GM12878 (cell line): ENCODE measurements around the gene BNC2. TPM values are rescaled to one million over a fixed set of nuclear protein-coding genes. Genes with fewer than 3 reads are reported as not detected.
A peak's percentile ranks its signal among the peaks of the same experiment; 100 is the strongest.

Experiments
- ATAC-seq: fragments of 200-7000 bp; cut with Tn5 transposase; 3 replicates; pipeline ENCODE4 v1.9.1; 2020; ENCODE audit warnings: mild to moderate bottlenecking, moderate library complexity
- BruUV-seq: library from RNA; stranded (reverse); fragments of 400-500 nt; replicated peaks from 2 replicates; lab custom pipeline; 2021; lab: Mats Ljungman, UMichigan
- CTCF ChIA-PET: fragments of 300-600 bp; sonication (Branson Sonifier 250); formaldehyde crosslinking; extraction: SDS; loops from one replicate; lab custom pipeline; 2021; ENCODE audit warnings: inconsistent platforms; lab: Yijun Ruan, JAX
- POLR2A ChIA-PET: fragments of 350-600 bp; formaldehyde crosslinking; extraction: SDS; loops from one replicate; lab custom pipeline; 2021; ENCODE audit warnings: inconsistent platforms; lab: Charles Lee
- RAD21 ChIA-PET: fragments of 300-600 bp; sonication (Branson Sonifier 250); formaldehyde crosslinking; loops from one replicate; lab custom pipeline; 2023; ENCODE audit warnings: antibody characterized with exemption; ENCODE audit not compliant: unreplicated experiment; lab: Charles Lee
- SMC1A ChIA-PET: fragments of 300-600 bp; sonication (Branson Sonifier 250); formaldehyde crosslinking; loops from one replicate; lab custom pipeline; 2023; ENCODE audit not compliant: unreplicated experiment, uncharacterized antibody; lab: Charles Lee
- DNase-seq: peaks from one replicate; pipeline ENCODE4 v3.0.0-alpha.2; 2011; ENCODE audit warnings: low read depth, low spot score
- FAIRE-seq: peaks from 3 replicates; lab custom pipeline; 2011; peaks lifted over from hg19 to GRCh38; lab: Jason Lieb, UNC
- H2AFZ ChIP-seq: 2 replicates; pipeline ENCODE4 v1.6.0; 2011; ENCODE audit warnings: low read depth, low read length, control low read depth; ENCODE audit not compliant: control insufficient read depth
- H3K27ac ChIP-seq: 2 replicates; pipeline ENCODE4 v1.5.1; 2011; ENCODE audit warnings: control low read depth; ENCODE audit not compliant: control insufficient read depth, insufficient read depth
- H3K27me3 ChIP-seq, 2 experiments: replicated peaks in 1 of 2; 2 replicates each; pipeline versions ENCODE4 v1.6.0 to v1.6.1; 2011; ENCODE audit warnings: low read length in 1 of 2; ENCODE audit not compliant: control insufficient read depth in 2 of 2, insufficient read depth in 2 of 2
- H3K36me3 ChIP-seq, 2 experiments: 2 replicates each; pipeline ENCODE4 v1.5.1; 2011; ENCODE audit warnings: low read length in 1 of 2; ENCODE audit not compliant: control insufficient read depth in 2 of 2, insufficient read depth in 2 of 2
- H3K4me1 ChIP-seq: 2 replicates; pipeline ENCODE4 v1.6.1; 2011; ENCODE audit warnings: mild to moderate bottlenecking, low read length, moderate library complexity, mixed read lengths; ENCODE audit not compliant: control insufficient read depth, insufficient read depth
- H3K4me2 ChIP-seq: 2 replicates; pipeline ENCODE4 v1.6.0; 2011; ENCODE audit warnings: control low read depth; ENCODE audit not compliant: control insufficient read depth, insufficient read depth
- H3K4me3 ChIP-seq: fragments of 200-600 bp; sonication (generic); 2 replicates; pipeline ENCODE4 v1.5.1; 2016
- H3K79me2 ChIP-seq: 2 replicates; pipeline ENCODE4 v1.6.0; 2011; ENCODE audit warnings: low read length; ENCODE audit not compliant: control insufficient read depth, insufficient read depth
- H3K9ac ChIP-seq: 2 replicates; pipeline ENCODE4 v1.8.0; 2011; ENCODE audit warnings: low read length, control low read depth, mixed read lengths; ENCODE audit not compliant: control insufficient read depth, insufficient read depth
- H3K9me3 ChIP-seq: replicated peaks from 3 replicates; pipeline ENCODE4 v1.5.1; 2011; ENCODE audit warnings: mild to moderate bottlenecking, low read length; ENCODE audit not compliant: control insufficient read depth, insufficient read depth
- H4K20me1 ChIP-seq: 2 replicates; pipeline ENCODE4 v1.6.0; 2011; ENCODE audit not compliant: control insufficient read depth, insufficient read depth
- ATF7 ChIP-seq: fragments of 450-650 bp; IDR thresholded peaks from 2 replicates; pipeline ENCODE4 v1.6.1; 2016; ENCODE audit warnings: low read depth, mild to moderate bottlenecking
- BMI1 ChIP-seq: fragments of 450-650 bp; IDR thresholded peaks from 2 replicates; pipeline ENCODE4 v1.6.1; 2016; ENCODE audit warnings: mild to moderate bottlenecking, moderate library complexity, borderline replicate concordance
- CHD4 ChIP-seq: fragments of 200-600 bp; sonication (generic); IDR thresholded peaks from 2 replicates; pipeline ENCODE4 v1.6.1; 2016; ENCODE audit warnings: mild to moderate bottlenecking
- IRF4 ChIP-seq: IDR thresholded peaks from 2 replicates; pipeline ENCODE4 v1.6.1; 2011; ENCODE audit warnings: low read depth, low read length
- MXI1 ChIP-seq: fragments of 150-350 bp; IDR thresholded peaks from 2 replicates; pipeline ENCODE4 v1.6.1; 2011; ENCODE audit warnings: low read depth, mild to moderate bottlenecking, inconsistent platforms, low read length, improper control_type of control experiment
- NFIC ChIP-seq: IDR thresholded peaks from 2 replicates; pipeline ENCODE4 v1.6.1; 2012; ENCODE audit warnings: low read depth, mild to moderate bottlenecking, inconsistent platforms, low read length, moderate library complexity
- PRDM15 ChIP-seq: fragments of 450-650 bp; formaldehyde crosslinking; IDR thresholded peaks from 2 replicates; pipeline ENCODE4 v1.4.0; 2020; ENCODE audit warnings: mild to moderate bottlenecking, moderate library complexity
- RELA ChIP-seq: fragments of 450-650 bp; IDR thresholded peaks from 2 replicates; pipeline ENCODE4 v1.8.0; 2014; ENCODE audit warnings: borderline replicate concordance; ENCODE audit not compliant: partially characterized antibody
- RFX5 ChIP-seq: IDR thresholded peaks from 2 replicates; pipeline ENCODE4 v1.6.1; 2011; ENCODE audit warnings: low read depth, low read length, improper control_type of control experiment
- STAT3 ChIP-seq: IDR thresholded peaks from 2 replicates; pipeline ENCODE4 v1.6.1; 2011; ENCODE audit warnings: low read depth, low read length, improper control_type of control experiment
- TBL1XR1 ChIP-seq: IDR thresholded peaks from 2 replicates; pipeline ENCODE4 v1.6.1; 2012; ENCODE audit warnings: low read depth, low read length, improper control_type of control experiment
- TCF3 ChIP-seq: IDR thresholded peaks from 2 replicates; pipeline ENCODE4 v1.6.1; 2012; ENCODE audit warnings: low read depth, mild to moderate bottlenecking, low read length, borderline replicate concordance; ENCODE audit not compliant: insufficient read depth
- ZNF622 ChIP-seq: fragments of 450-650 bp; IDR thresholded peaks from 2 replicates; pipeline ENCODE4 v1.6.1; 2017; ENCODE audit warnings: mild to moderate bottlenecking, inconsistent platforms
- WGBS: methylation state at CpG from one replicate; pipeline ENCODE4 v1.1.6; 2016; ENCODE audit warnings: low lambda C conversion rate; ENCODE audit not compliant: insufficient replicate concordance, insufficient coverage; ENCODE audit errors: missing lambda C conversion rate; 5-methylcytosine and 5-hydroxymethylcytosine counted together
- in situ Hi-C: fragments of 300-500 bp; cut with MboI; formaldehyde crosslinking; loops from 9 replicates; pipeline ENCODE4 v1.14.3; 2018; ENCODE audit warnings: mixed read lengths
- intact Hi-C: fragments of 100-400 bp; cut with micrococcal nuclease; formaldehyde crosslinking; loops from one replicate; pipeline ENCODE4 v1.14.2; 2022; ENCODE audit not compliant: unreplicated experiment
- polyA plus RNA-seq, 11 experiments: library from polyadenylated mRNA; depleted of rRNA in 4 of 11; unstranded in 6 of 11; stranded (reverse) in 5 of 11; fragments of >200 nt; fragmentation: Nextera tagmentation in 4 of 11; fragmentation: Illumina TruSeq in 1 of 11; extraction: Ambion mirVana in 4 of 11; extraction: Trizol in 1 of 11; gene quantifications; 1 replicate in 1 of 11; 2 replicates in 10 of 11; pipeline versions ENCODE4 v1.2.1 to v1.2.3, GENCODE V29; 2011 to 2016; ENCODE audit warnings: inconsistent platforms in 2 of 11, missing spikeins in 2 of 11, low read depth in 1 of 11
- total RNA-seq, 4 experiments: library from RNA; depleted of rRNA in 3 of 4; stranded (reverse); fragments of >200 nt in 3 of 4; fragmentation: Illumina TruSeq in 1 of 4; extraction: Trizol in 1 of 4; gene quantifications; 2 replicates each; pipeline versions ENCODE4 v1.2.1 to v1.2.3, GENCODE V29; 2013 to 2021
- TF ChIP-seq, protein P1 (sequence below): fragments of 450-650 bp; IDR thresholded peaks from 2 replicates; pipeline ENCODE4 v1.6.1; 2017; ENCODE audit warnings: borderline replicate concordance
- TF ChIP-seq, protein P2 (sequence below): IDR thresholded peaks from 2 replicates; pipeline ENCODE4 v1.6.1; 2012; ENCODE audit warnings: low read depth, low read length, improper control_type of control experiment
- TF ChIP-seq, protein P3 (sequence below): fragments of 450-650 bp; IDR thresholded peaks from 2 replicates; pipeline ENCODE4 v1.6.1; 2016; ENCODE audit warnings: mild to moderate bottlenecking
- TF ChIP-seq, protein P4 (sequence below): IDR thresholded peaks from 2 replicates; pipeline ENCODE4 v1.6.1; 2011; ENCODE audit warnings: borderline replicate concordance, low read depth, mild to moderate bottlenecking, moderate library complexity, low read length; ENCODE audit not compliant: insufficient read depth, poor library complexity, severe bottlenecking

The BNC2 gene
- total and polyA plus RNA-seq, 10 of the 15 experiments (the other 5 are each of a cell fraction or from before 2014, with no cell fraction given), result 0.05 to 14.5 (median 0.26) TPM

- Histone ChIP-seq H3K9me3 (no peaks in the 10 kb centered on the region), H3K4me1 (no peaks in the 10 kb centered on the region), H2AFZ (no peak overlapping the region), H3K27me3 (no peaks in the 10 kb centered on the region), H3K4me2 (no peak overlapping the region), H3K27ac (no peak overlapping the region), H4K20me1 (no peaks in the 10 kb centered on the region), H3K36me3 (no peaks in the 10 kb centered on the region), H3K79me2 (no peaks in the 10 kb centered on the region), H3K9ac (no peak overlapping the region), H3K4me3 (no peak overlapping the region)
- RAD21 ChIA-PET, result no interaction called here
- no peak for DNase-seq
- POLR2A ChIA-PET, result no interaction called here
- SMC1A ChIA-PET, result interaction anchor here (0.8 to 2.2 kb wide), 5 partner anchors 9 to 126 kb away, joined by 3 to 7 read pairs (median 3); no protein-coding TSS in a partner anchor
- intact Hi-C loops, result no loop called here
- in situ Hi-C loops, result no loop called here
- FAIRE-seq, result no peak
- ATAC-seq, result peak; percentile 23; the same call in 2 of the 3 replicates
- CTCF ChIA-PET, result no interaction called here
- TF ChIP-seq MXI1, result no peak
- TF ChIP-seq, protein P1, sequence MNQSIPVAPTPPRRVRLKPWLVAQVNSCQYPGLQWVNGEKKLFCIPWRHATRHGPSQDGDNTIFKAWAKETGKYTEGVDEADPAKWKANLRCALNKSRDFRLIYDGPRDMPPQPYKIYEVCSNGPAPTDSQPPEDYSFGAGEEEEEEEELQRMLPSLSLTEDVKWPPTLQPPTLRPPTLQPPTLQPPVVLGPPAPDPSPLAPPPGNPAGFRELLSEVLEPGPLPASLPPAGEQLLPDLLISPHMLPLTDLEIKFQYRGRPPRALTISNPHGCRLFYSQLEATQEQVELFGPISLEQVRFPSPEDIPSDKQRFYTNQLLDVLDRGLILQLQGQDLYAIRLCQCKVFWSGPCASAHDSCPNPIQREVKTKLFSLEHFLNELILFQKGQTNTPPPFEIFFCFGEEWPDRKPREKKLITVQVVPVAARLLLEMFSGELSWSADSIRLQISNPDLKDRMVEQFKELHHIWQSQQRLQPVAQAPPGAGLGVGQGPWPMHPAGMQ, result no peak
- TF ChIP-seq PRDM15 (CRISPR knock-in tag), result no peak
- no peak for TF ChIP-seq NFIC
- no peak for TF ChIP-seq STAT3
- no peak for TF ChIP-seq TBL1XR1
- no peak for TF ChIP-seq TCF3
- no peak for TF ChIP-seq CHD4
- TF ChIP-seq, protein P2, sequence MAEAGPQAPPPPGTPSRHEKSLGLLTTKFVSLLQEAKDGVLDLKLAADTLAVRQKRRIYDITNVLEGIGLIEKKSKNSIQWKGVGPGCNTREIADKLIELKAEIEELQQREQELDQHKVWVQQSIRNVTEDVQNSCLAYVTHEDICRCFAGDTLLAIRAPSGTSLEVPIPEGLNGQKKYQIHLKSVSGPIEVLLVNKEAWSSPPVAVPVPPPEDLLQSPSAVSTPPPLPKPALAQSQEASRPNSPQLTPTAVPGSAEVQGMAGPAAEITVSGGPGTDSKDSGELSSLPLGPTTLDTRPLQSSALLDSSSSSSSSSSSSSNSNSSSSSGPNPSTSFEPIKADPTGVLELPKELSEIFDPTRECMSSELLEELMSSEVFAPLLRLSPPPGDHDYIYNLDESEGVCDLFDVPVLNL, result no peak
- TF ChIP-seq RELA, result no peak
- TF ChIP-seq IRF4, result no peak
- TF ChIP-seq ZNF622, result no peak
- TF ChIP-seq, protein P3, sequence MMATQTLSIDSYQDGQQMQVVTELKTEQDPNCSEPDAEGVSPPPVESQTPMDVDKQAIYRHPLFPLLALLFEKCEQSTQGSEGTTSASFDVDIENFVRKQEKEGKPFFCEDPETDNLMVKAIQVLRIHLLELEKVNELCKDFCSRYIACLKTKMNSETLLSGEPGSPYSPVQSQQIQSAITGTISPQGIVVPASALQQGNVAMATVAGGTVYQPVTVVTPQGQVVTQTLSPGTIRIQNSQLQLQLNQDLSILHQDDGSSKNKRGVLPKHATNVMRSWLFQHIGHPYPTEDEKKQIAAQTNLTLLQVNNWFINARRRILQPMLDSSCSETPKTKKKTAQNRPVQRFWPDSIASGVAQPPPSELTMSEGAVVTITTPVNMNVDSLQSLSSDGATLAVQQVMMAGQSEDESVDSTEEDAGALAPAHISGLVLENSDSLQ, result no peak
- TF ChIP-seq BMI1, result no peak
- TF ChIP-seq ATF7, result no peak
- TF ChIP-seq RFX5, result no peak
- TF ChIP-seq, protein P4, sequence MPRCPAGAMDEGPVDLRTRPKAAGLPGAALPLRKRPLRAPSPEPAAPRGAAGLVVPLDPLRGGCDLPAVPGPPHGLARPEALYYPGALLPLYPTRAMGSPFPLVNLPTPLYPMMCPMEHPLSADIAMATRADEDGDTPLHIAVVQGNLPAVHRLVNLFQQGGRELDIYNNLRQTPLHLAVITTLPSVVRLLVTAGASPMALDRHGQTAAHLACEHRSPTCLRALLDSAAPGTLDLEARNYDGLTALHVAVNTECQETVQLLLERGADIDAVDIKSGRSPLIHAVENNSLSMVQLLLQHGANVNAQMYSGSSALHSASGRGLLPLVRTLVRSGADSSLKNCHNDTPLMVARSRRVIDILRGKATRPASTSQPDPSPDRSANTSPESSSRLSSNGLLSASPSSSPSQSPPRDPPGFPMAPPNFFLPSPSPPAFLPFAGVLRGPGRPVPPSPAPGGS, result no peak
- no TSS peak for BruUV-seq
- WGBS, result 0% methylated on average over 4 of the region's 4 CpGs
Observed at GRCh38 chr9:16585591-16585990, 284.9 kb downstream of the BNC2 start.
